Loucy (cell line): ENCODE results near the gene CEP112.

Experiments
- CTCF ChIP-seq: fragments of 200-600 bp; sonication (generic); conservative IDR thresholded peaks from 2 replicates; pipeline ENCODE4 v1.5.1; 2014; ENCODE audit warnings: mild to moderate bottlenecking, antibody characterized with exemption, low read length
- EZH2phosphoT487 ChIP-seq: fragments of 200-600 bp; IDR thresholded peaks from 2 replicates; pipeline ENCODE4 v1.6.1; 2018; ENCODE audit warnings: antibody characterized with exemption, mild to moderate bottlenecking, moderate library complexity, borderline replicate concordance

GRCh38 chr17:66076546-66077190, 115.3 kb downstream of the CEP112 start:
- TF ChIP-seq CTCF: no peak
- no peak for TF ChIP-seq EZH2phosphoT487
